NCI-H1694 (cell line): ENCODE measurements around the gene ELFN1.

ENCODE experiments used
- DNase-seq: peaks from one replicate; lab custom pipeline; 2025; lab: John Stamatoyannopoulos, UW

Gene ELFN1

GRCh38 chr7:1742555-1743303, 72.7 kb downstream of the ELFN1 start:
- DNase-seq = peak; percentile 70

GRCh38 chr7:1743481-1744230, 73.6 kb downstream of the ELFN1 start:
- no peak for DNase-seq

- DNase-seq = no peak
These were observed 74.4 kb downstream of the ELFN1 start for GRCh38 chr7:1744296-1745017.

- DNase-seq = no peak
These were observed 75.0 kb downstream of the ELFN1 start for GRCh38 chr7:1745018-1745532.

GRCh38 chr7:1745576-1746490, 75.8 kb downstream of the ELFN1 start:
- no peak for DNase-seq

GRCh38 chr7:1746491-1746975, 76.5 kb downstream of the ELFN1 start:
- DNase-seq = no peak

GRCh38 chr7:1747004-1747801, 77.1 kb downstream of the ELFN1 start:
- DNase-seq = no peak

- no peak for DNase-seq
These were observed 78.2 kb downstream of the ELFN1 start for GRCh38 chr7:1748076-1748838.

- DNase-seq = no peak
These were observed 78.7 kb downstream of the ELFN1 start for GRCh38 chr7:1748839-1749173.

- DNase-seq = no peak
These were observed 79.3 kb downstream of the ELFN1 start for GRCh38 chr7:1749351-1749863.

GRCh38 chr7:1749864-1750466, 79.9 kb downstream of the ELFN1 start:
- no peak for DNase-seq

GRCh38 chr7:1750541-1751021, 80.5 kb downstream of the ELFN1 start:
- no peak for DNase-seq

- DNase-seq = no peak
These were observed 82.0 kb downstream of the ELFN1 start for GRCh38 chr7:1752111-1752510.

- no peak for DNase-seq
These were observed 82.9 kb downstream of the ELFN1 start for GRCh38 chr7:1752771-1753563.

GRCh38 chr7:1753564-1753867, 83.4 kb downstream of the ELFN1 start:
- DNase-seq = no peak

- no peak for DNase-seq
These were observed 84.3 kb downstream of the ELFN1 start for GRCh38 chr7:1754345-1754908.

GRCh38 chr7:1755783-1756625, 85.9 kb downstream of the ELFN1 start:
- no peak for DNase-seq
